HL-60/S4 treated with phorbol 12-myristate 13-acetate at 8.2 ng/mL for 4 days and 3 days (cell line): Measurements from ENCODE around the gene SLC13A5.
"Not testable (repeated sequence)": the region's sequence is repeated elsewhere in the genome, so short reads cannot be mapped to it uniquely, and the experiment has no call there.

Source experiments
- in situ Hi-C: fragments of 300-500 bp; cut with MboI; formaldehyde crosslinking; loops from 2 replicates; pipeline ENCODE4 v1.15.0; 2022; ENCODE audit warnings: low sequenced_read_pairs

The SLC13A5 gene

GRCh38 chr17:6711081-6711674 lies 2.0 kb downstream of the SLC13A5 start:
- in situ Hi-C loops: no loop called here

GRCh38 chr17:6710317-6710716 lies 2.9 kb downstream of the SLC13A5 start:
- in situ Hi-C loops: no loop called here

- in situ Hi-C loops: no loop called here
These were observed 4.7 kb downstream of the SLC13A5 start for GRCh38 chr17:6708357-6708961.

GRCh38 chr17:6706996-6707395 lies 6.2 kb downstream of the SLC13A5 start:
- in situ Hi-C loops: no loop called here

- in situ Hi-C loops: no loop called here
These were observed 6.7 kb downstream of the SLC13A5 start for GRCh38 chr17:6706499-6706898.

GRCh38 chr17:6704470-6705052 lies 8.6 kb downstream of the SLC13A5 start:
- in situ Hi-C loops: no loop called here

- in situ Hi-C loops: no loop called here
These were observed 9.4 kb downstream of the SLC13A5 start for GRCh38 chr17:6703751-6704150.

- in situ Hi-C loops: no loop called here
These were observed 10.5 kb downstream of the SLC13A5 start for GRCh38 chr17:6702567-6703215.

- in situ Hi-C loops: no loop called here
These were observed 11.4 kb downstream of the SLC13A5 start for GRCh38 chr17:6701719-6702118.

GRCh38 chr17:6700948-6701307 lies 12.2 kb downstream of the SLC13A5 start:
- in situ Hi-C loops: no loop called here

- in situ Hi-C loops: no loop called here
These were observed 12.9 kb downstream of the SLC13A5 start for GRCh38 chr17:6699997-6700947.

GRCh38 chr17:6698004-6698403 lies 15.2 kb downstream of the SLC13A5 start:
- in situ Hi-C loops: no loop called here

- in situ Hi-C loops: no loop called here
These were observed 16.3 kb downstream of the SLC13A5 start for GRCh38 chr17:6696906-6697305.

- in situ Hi-C loops: no loop called here
These were observed 17.6 kb downstream of the SLC13A5 start for GRCh38 chr17:6695565-6695964.

- in situ Hi-C loops: no loop called here
These were observed 18.1 kb downstream of the SLC13A5 start for GRCh38 chr17:6695051-6695450.

- in situ Hi-C loops: not testable (repeated sequence)
These were observed 21.2 kb downstream of the SLC13A5 start for GRCh38 chr17:6691958-6692357.

- in situ Hi-C loops: no loop called here
These were observed 21.6 kb downstream of the SLC13A5 start for GRCh38 chr17:6691546-6691945.

- in situ Hi-C loops: no loop called here
These were observed 22.5 kb downstream of the SLC13A5 start for GRCh38 chr17:6690641-6691040.

- in situ Hi-C loops: no loop called here
These were observed 24.2 kb downstream of the SLC13A5 start for GRCh38 chr17:6688944-6689343.

GRCh38 chr17:6686026-6686425 lies 27.1 kb downstream of the SLC13A5 start:
- in situ Hi-C loops: no loop called here
